Stimulated activated CD4-positive, alpha-beta T cell treated with anti-CD3 and anti-CD28 coated beads, Interleukin-4, amount 100 ng/mL, for 48 hours (primary cell): Measurements from ENCODE around the gene OGFR.

Source experiments
- DNase-seq, 2 donors: peaks; one replicate each; pipeline ENCODE4 v3.0.0-alpha.2; 2020; ENCODE audit warnings: low read depth in 2 of 2

Gene OGFR

DNA sequence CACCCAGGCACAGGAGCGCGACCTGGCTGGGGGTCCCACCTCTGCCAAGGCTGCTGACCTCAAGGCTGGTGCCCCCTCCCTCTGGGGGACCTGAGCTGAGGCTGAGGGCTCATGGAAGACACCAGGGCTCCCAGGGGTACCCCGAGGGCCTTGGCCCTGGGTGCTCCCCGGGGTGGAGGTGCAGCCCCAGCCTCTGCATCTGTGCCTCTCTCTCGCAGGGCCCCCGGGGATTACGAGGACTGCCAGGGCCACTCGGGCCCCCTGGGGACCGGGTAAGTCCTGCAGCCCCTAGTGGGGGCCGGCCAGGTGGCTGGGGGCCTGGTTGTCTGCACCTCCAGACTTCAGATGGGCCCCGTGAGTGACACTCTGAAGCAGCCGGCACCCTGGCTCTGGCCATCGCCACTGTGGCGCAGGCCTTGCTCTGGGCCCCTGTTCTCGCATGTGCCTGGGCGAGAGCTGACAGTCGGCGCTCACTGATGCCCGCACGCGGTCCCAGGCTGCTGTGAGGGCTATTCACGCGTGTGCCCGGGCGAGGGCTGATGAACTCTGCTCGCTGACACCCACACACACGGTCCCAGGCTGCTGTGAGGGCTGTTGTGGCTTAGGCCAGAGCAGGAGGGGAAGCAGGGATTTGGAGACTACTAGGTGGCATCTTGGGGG is 21.5 kb downstream of the OGFR start:
- DNase-seq = no peak

DNA sequence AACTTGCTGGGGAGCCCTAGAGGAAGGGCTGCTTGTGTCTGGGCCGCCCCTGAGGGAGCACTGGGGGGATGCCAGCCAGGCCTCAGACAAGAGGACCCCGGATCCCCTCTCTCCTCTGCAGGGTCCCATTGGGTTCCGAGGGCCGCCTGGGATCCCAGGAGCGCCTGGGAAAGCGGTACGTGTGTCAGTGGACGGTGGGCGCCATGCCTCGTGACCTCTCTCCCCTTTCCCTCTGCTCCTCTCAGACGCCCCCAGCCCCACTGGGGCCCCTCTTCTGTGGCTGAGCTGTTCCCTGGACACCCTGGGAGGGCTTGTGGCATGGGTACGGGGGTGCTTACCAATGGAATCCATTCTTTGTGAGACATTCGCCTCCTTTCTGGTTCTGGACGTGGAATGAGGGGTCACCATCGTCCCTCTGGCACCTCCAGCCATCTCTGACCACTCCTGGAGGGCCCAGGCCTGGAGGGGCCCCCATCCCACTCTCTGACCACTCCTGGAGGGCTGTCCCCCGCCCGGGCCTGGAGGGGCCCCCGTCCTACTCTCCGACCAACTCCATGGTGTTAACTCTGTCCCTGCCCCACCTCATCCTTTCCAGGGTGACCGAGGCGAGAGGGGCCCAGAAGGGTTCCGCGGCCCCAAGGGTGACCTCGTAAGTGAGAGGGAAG is 22.1 kb downstream of the OGFR start:
- no peak for DNase-seq

DNA sequence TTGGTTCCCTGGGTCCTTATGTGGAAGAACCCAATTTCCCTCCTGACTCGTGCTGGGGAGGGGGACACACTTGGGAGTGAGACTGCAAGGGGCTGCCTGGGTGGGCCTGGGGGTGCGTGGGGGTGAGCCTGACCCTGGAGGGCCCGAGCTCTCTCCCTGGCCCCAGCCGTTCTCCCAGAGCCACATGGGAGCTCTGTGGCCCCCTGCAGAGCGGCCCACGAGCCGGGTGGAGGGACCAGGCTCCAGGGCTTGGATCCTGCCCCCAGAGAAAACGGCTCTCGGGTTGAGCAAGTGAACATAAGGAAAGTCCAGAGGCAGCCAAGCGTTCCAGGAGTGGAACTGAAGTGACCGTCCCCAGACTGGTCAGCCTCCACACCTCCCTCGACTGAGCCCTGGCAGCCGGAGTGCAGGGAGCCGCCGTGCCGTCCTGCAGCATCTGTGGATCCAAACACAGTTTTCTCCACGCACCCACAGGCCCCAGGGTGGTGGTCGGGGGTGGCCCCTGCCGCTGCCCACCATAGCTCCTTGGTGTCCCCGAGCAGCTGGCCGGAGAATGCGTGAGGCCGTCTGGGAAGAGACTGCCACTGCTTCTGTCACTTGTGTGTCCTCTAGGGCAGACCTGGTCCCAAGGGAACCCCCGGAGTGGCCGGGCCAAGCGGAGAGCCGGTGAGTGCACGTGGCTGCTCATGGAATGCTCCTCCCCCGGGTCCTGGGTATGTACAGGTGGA is 22.8 kb downstream of the OGFR start:
- no peak for DNase-seq

DNA sequence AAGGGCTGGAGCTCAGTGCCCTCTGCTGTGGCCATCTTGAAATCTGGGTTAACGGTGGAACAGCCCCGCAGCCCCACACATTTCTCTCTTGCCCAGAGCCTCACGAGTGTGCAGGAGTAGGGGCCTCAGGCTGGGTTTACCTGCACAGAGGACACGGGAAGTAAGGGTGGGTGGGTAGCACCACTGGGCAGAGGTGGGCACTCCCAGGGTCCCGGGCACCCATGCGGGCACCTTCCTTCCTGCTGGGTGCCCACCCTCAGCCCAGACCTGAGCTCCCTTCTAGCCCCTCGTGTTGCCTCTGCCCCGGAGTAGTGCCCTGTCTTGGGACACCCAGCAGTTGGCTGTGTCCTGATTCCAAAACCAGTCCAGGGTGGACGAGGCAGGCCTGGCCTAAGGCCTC is 23.4 kb downstream of the OGFR start:
- no peak for DNase-seq

DNA sequence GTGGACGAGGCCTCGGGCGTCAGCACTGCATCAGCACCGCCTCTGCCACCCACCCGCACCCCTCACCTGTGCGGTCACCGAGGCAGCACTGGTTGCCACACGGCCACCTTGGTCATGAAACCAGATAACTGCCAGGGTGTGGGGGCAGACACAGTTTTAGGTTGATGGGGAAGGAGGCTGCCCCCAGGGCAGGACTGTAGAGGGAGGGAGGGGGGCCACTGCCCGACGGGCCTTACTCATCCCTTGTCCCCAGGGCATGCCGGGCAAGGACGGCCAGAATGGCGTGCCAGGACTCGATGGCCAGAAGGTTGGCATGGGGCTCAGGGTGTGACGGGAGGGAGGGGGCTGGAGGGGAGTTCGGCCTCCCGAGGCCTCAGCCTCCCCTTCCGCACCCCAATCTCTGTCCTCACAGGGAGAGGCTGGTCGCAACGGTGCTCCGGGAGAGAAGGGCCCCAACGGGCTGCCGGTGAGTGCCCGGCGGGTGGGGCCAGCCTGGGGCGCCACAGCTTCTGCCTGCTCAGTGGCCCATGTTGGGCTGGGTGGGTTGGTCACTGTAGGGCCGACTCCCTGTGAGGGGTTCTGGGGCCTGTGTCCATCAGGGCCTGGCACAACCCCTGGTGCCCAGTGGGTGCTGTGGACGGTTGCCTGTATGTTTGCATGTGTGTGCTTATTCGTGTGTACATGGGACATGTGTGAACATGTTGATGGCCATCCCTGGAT is 24.0 kb downstream of the OGFR start:
- DNase-seq = no peak

DNA sequence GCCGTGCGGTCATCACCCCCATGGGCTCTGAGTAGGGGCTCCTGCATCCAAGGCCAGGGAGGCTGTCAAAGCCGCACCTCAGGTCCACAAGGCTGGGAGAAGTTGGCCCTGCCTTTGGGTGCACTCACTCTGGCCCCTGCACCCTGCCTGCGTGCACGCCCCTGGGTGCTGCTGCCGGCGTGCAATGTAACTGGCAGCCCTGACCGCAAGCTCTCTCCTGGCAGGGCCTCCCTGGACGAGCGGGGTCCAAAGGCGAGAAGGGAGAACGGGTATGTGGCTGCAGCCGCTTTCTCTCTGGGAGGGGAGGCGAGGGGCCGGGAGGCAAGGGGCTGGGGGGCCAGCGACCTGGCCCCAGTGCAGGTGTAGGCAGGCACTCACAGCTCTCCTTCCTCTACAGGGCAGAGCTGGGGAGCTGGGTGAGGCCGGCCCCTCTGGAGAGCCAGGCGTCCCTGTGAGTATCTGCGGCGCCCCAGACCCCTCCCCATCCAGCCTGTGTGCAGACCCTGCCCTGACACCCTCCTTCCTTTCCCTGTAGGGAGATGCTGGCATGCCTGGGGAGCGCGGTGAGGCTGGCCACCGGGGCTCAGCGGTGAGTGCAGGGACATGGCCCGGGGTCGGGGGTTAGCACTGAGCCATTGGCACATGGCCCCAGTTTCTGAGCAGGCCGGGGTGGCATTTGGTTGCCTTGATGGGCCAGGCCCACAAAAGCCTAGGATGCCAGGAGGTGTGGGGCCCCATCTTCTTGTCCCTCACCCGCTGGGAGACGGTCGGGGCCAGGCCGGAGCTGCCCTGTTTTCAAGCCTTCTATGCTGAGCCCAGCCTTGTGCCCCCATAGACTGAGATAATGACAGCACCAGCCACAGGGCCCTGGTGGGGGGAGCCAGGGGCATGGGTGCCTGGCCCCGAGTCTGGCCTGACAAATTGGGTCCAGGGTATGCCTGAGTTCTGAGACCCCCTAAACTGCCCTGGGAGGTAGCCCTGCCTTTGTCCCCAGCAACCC is 24.9 kb downstream of the OGFR start:
- no peak for DNase-seq

DNA sequence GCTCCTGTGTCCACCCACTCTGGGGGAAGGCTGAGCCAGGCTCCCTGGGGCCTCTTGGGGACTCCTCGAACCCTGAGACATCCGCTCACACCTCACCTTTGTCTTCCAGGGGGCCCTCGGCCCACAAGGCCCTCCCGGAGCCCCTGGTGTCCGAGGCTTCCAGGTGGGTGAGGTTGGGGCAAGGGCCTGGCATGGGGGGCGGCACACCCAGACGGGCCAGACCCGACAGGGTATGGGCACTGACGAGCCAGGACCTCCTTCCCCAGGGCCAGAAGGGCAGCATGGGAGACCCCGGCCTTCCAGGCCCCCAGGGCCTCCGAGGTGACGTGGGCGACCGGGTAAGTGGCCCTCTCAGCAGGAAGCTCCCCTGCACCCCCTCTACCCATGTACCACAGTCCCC is 25.6 kb downstream of the OGFR start:
- no peak for DNase-seq

DNA sequence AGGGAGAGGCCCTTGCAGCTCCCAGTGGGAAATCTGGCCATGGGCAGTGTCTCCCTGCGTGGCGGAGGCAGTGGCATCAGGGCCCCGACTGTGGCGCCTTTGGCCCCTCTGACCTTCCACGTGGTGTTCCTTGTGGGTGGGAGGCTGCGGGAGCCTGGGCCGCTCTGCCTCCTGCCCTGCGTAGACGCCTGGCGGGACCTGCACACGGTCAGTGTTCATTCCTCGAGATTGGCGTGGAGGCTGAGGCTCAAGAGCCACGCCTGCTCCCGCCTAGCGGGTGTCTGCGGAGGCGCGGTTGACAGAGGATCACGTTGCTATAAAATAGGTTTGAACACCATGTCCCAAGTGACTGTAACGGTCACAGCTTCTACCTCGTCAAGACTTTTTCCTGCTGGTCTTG is 26.2 kb downstream of the OGFR start:
- no peak for DNase-seq

DNA sequence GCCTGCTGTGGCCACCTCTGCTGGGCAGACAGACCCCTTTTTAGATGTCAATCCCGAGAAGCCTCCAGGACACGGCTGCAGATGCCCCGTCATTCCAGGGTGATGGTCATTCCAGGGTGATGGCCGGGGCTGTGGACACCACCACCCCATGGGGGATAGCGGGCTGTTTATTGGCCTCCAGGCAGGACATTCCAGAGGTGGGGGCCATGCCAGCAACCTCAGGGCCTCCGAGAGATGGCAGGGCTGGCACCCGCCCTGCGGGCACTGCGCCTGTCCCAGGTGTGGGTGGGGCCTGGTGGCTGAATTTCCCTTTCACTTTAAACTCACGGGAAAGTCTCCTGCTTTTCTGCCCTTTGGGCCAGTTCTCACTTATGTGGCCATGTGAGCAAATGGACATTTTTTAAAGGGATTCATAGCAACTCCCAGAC is 26.7 kb downstream of the OGFR start:
- DNase-seq = no peak

DNA sequence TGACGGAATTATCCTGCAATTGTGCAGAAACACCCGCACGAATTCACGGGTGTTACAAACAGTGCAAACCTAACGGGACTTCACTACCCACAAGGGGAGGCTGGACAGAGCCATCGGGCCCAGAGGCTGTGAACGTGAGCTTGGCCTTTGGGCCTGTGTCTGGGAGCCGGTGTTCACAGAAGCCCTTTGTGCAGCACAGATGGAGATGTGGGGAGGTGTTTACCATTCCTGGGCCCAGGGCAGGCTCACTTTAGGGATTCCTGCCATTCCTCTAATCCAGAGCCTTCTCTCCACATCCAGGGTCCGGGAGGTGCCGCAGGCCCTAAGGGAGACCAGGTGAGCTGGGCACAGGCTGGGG is 27.2 kb downstream of the OGFR start:
- no peak for DNase-seq

DNA sequence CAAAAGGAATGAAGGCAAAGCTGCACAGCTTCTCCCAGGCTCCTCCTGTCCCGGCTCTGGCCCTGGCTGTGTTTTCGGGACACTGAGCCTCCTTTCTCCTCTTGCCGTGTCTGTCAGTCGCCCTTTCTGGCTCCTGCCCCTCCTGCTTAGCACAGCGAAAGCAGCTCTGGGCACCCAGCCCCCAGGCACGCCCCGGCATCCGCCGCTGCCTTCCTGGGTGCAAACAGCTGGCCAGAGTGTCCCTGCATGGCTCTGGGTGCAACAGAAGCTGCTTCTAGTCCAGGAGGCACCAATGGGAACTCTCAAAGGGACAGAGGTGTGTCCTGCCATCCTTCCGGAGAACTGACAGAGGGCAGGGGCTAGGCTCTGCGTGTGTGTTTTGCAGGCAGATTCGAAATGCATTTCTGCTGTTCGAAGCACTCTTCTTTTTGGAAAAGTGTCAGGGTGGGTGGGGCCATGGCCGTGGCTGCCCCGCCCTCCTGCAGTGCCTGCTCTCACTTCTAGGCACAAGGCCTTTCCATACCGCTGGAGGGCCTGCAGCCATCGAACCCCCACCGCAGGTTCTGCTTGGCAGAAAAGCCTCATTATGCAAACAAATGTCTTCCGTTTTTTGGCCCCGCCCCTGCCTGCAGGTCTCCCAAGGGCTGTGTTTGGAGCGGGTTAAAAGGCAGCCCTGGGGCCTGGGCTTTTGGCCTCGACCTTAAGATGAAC is 27.7 kb downstream of the OGFR start:
- peak in 1 of 2 donors; percentile 32 for DNase-seq

DNA sequence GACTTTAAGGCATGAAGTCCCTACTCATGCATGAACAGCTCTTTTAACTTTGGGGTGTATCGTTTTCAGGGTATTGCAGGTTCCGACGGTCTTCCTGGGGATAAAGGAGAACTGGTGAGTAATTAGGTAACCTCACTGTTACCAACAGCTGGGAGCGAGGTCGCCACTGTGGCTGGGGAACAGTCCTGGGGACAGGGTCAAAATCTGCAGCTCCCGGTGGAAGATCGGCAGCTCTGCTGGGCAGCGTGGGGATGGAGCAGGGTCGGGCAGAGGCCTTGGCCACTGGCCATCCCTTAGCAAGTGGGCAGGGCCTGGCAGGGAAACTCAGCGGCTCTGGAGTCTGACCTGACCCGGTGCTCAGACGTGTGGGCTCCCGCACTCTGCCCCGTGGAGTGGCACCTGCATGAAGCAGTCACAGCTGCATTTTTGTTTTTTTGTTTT is 28.3 kb downstream of the OGFR start:
- DNase-seq = no peak

DNA sequence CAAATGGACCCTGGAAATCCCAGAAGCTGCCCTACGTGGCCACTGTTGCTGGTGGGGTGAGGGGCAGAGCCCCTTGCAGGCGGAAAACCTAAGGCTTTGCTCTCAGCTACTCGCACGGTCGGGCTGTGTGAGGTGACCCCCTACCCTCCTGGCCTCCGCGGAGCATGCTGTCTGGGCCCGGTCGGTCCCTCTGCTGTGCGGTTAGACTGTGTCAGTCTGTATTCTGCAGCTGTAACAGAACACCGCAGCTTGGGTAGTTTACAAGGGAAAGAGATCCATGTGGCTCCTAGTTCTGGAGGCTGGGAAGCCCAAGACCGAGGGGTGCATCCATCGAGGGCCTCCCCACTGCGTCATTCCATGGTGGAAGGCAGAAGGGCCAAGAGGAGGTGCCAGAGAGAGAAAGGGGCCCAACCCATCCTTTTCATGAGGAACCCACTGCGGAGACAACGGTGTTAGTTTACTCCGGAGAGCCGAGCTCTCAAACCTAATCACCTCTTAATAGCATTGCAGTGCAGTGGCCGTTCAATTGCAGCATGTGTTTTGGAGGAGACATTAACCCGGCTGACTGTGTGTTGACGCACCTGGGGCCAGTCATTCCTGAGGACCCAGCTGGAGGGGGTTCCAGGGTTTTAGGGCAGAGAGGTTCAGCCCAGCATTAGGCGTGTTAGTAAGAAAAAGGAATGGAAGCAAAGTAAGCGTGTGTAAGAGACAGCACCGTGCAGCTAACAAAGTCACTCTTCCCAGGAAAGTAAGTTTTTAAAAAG is 30.5 kb downstream of the OGFR start:
- no peak for DNase-seq

DNA sequence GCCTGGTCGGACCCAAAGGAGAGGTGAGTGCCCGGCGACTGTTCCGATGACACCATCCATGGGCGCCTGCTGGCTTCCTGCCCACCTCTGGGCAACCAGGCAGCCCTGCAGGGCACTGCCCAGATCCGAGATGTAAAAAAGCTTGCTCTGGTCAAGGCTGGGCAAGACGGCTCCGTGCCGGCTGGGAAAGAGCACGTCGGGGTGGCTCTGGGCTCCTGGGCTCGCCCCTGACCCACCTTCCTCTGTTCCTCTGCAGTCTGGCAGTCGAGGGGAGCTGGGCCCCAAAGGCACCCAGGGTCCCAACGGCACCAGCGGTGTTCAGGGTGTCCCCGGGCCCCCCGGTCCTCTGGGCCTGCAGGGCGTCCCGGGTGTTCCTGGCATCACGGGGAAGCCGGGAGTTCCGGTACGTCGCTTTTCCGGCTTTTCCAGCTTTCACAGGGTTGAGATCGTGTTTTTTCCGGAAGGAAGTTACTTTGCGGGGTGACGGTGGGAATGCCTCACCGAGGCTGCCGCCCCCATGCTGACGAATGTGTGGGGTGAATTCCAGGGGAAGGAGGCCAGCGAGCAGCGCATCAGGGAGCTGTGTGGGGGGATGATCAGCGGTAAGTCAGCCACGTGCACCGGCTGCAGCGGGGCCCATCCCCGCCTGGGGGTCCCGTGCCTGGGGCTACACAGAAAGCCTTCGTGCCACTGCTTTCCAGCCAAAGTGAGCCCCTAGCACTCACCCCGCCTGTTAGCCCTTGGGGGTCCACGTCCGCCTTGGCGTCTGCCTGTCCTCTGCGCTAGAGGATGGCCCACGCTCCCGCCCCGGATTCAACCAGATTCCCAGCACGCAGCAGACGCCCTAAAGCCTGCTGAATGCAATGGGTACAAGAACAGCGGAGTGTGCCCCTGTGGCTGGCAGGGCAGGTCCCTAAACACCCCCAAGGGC is 31.6 kb downstream of the OGFR start:
- DNase-seq = no peak

DNA sequence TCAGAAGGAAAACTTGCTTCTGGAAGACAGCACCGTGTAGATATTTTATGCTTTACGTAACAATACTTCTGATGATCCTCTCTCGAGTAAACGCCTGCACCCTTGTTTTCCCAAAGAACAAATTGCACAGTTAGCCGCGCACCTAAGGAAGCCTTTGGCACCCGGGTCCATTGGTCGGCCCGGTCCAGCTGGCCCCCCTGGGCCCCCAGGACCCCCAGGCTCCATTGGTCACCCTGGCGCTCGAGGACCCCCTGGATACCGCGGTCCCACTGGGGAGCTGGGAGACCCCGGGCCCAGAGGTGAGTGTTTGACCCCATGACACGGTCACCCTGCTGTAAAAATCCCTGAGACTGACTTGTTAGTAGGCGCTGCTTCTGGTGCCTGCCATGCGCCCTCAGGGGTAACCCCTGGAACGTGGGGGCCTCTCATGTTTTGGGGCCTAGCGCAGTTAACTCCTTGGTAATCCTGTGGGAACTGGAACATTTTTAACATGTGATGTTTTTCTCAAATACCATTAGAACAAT is 32.4 kb downstream of the OGFR start:
- no peak for DNase-seq

DNA sequence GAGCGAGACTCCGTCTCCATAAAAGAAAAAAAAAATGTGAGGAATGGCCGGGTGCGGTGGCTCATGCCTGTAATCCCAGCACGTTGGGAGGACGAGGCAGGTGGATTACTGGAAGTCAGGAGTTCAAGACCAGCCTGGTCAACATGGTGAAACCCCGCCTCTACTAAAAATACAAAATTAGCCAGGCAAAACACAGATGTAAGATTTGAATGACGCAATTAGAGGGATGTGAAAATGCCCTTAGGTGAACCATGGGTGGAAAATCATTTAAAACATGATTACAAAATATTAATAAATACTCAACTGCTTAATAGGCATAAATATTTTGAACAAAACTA is 33.1 kb downstream of the OGFR start:
- no peak for DNase-seq

DNA sequence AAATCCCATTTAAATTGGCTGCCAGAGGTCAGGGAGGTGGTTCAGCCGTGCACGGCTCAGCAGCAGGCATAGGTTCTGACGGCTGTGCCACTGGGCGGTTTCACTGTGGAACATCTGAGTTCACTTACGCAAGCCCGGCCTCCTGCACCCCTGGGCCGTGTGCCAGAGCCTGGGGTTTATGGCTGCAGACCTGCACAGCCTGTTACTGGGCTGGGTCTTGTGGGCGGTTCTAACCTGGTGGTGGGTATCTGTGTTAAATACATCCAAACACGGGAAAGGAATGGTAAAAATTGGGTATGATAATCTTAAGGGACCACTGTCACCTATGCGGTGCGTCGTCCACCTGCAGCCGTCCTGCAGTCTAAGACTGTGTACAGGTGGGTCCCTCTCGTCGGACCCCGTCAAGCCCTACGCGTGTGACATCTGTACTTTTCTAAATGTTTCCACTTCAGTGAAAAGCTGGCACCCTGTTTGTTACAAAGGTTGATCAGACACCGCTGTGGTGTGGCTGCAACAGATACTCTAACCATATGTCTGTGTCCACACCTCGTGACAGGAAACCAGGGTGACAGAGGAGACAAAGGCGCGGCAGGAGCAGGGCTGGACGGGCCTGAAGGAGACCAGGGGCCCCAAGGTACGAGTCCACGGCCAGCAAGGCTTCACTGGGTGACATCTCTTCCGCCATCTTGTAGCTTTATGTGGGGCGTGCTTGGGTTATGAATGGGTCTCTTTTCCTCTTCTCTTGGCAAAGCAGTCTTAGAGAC is 33.7 kb downstream of the OGFR start:
- no peak for DNase-seq

DNA sequence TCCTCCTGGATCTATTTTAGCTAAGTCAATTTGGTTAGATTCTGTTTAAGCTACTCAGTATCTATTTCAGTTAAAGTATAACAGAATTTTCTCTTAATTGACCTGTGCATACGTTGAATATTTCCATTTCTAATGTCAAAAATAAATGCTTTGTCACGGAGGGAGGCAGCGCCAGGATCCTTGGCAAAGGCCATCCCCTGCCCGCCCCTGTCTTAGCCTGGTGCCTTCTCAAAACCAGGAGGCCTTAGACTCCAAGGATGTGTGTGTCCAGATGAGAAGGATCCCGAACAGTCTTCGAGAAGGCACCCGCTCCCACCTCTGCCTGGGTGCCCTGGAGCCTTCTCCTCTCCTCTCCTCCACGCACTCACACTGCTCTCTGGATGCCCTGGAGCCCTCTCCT is 34.6 kb downstream of the OGFR start:
- no peak for DNase-seq
